HG02840 (cell line): ENCODE measurements around the gene SHTN1.

ENCODE experiments used
- ATAC-seq: cut with Tn5 transposase; IDR thresholded peaks from one replicate; pipeline ENCODE4 v1.9.1; 2021; ENCODE audit warnings: mild to moderate bottlenecking, moderate library complexity, moderate number of reproducible peaks; ENCODE audit not compliant: unreplicated experiment, low FRiP score

The SHTN1 gene

GRCh38 chr10:116988311-116988710, 16.7 kb downstream of the SHTN1 start:
- ATAC-seq = no peak

GRCh38 chr10:116985611-116986010, 19.4 kb downstream of the SHTN1 start:
- no peak for ATAC-seq

- ATAC-seq = no peak
Observed at GRCh38 chr10:116984202-116984990, 20.6 kb downstream of the SHTN1 start.

- ATAC-seq = no peak
Observed at GRCh38 chr10:116980041-116980440, 24.9 kb downstream of the SHTN1 start.

DNA sequence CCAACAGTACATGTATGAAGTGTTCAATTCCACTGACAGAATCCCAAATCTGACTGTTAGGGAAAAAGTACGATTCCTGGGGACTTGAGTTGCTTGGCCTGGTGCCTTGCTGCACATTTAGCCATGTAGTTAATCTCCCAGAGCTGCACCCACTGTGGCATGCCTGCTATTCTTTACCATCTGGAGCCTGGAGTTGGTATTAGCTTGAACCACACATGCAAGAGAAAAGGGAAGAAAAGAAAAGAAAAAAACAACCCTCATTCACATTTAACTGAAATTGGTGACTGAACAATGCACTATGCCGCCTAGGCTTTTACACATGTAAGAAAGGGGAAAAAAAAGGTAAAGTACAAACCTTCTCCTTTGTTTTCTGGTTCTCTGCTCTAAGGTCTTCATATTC, 26.1 kb downstream of the SHTN1 start:
- no peak for ATAC-seq

- ATAC-seq = no peak
Observed at GRCh38 chr10:116974456-116975005, 30.5 kb downstream of the SHTN1 start.

GRCh38 chr10:116973946-116974455, 31.0 kb downstream of the SHTN1 start:
- ATAC-seq = no peak

- no peak for ATAC-seq
Observed at GRCh38 chr10:116973371-116973905, 31.5 kb downstream of the SHTN1 start.

GRCh38 chr10:116972131-116972530, 32.9 kb downstream of the SHTN1 start:
- ATAC-seq = no peak

DNA sequence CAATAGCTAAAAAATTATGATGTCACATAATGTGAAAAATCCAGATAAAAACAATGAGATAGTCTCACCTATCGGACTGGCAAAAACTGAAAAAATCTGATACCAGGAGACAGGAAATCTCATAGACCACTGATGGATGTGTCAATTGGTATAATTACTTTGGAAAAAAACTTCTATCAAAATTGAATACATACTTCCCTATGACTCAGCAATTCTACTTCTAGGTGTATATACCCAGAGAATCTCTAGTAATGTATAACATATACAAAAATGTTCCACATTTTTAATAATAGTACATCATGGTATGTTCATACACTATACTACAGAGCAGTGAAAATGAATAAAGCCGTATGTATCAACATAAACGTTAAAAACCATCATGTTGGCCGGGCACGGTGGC, 34.9 kb downstream of the SHTN1 start:
- no peak for ATAC-seq

DNA sequence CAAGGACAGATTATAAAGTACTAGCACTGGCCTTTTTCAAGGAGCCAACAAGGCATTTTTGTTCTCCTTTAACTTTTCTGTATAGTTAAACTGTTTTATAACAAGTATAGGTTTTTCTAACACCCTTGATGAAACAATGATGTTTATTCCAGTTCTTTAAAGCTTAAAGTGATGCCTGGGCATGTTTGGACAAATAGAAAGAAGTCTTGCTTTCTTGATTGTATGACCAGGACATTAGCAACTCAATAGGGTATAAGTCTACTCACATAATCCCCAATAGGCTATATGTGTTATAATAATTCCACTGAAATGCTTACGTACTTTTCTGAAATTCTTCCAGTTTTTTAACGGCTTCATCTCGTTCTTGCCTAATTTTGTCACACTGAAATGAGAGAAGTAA, 36.7 kb downstream of the SHTN1 start:
- no peak for ATAC-seq

GRCh38 chr10:116961406-116962251, 43.4 kb downstream of the SHTN1 start:
- no peak for ATAC-seq

- no peak for ATAC-seq
Observed at GRCh38 chr10:116960066-116960776, 44.8 kb downstream of the SHTN1 start.

- ATAC-seq = no peak
Observed at GRCh38 chr10:116952729-116953128, 52.3 kb downstream of the SHTN1 start.

- ATAC-seq = no peak
Observed at GRCh38 chr10:116948530-116948870, 56.5 kb downstream of the SHTN1 start.

DNA sequence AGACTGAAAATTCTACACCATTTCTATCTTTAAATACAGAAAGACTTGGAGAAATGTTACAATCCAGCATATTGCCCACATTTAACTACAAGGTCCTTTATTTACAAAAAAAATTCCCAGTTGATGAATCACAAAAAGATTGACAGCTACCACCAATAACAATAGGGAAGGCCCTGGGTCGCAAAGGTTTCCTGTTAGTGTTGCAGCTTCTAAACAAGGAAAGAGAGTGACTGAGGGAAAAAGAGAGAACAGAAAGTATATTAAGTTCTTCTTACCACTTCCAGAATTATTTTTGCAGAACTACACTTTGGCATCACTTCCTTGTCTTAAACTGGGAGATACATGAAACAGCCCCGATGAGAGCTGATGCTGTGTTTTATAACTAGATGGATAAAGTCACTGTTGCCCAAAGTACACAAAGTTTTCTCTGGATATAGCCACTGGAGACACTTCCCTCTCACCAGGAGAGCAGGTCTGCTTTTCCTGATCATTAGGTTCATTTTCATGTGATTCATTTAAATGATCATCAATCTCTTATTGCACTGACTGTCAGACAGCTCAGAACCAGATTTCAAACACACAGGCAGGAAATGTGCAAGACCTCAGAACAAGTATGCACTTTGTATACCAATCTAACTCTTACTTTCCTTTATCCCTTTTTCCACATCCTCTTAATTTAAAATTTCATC, 57.0 kb downstream of the SHTN1 start:
- no peak for ATAC-seq

DNA sequence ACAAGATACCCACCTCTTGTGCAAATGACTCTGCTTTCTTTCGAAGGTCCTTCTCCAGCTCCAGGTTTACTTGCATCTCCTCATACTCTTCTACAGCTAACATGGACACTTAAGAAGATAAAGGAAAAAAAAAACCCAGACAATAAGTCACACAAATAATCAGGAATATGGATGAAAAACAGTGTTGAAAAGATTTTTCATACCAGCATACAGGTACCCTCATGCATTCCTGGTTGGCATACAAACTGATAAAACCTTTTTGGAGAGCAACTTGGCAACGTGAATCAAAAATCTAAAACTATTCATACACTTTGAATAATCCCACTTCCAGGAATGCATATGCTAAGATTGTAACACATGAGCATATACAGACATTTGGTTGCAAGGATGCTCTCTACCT, 60.1 kb downstream of the SHTN1 start:
- ATAC-seq = no peak

GRCh38 chr10:116931806-116932205, 73.2 kb downstream of the SHTN1 start:
- ATAC-seq = no peak

DNA sequence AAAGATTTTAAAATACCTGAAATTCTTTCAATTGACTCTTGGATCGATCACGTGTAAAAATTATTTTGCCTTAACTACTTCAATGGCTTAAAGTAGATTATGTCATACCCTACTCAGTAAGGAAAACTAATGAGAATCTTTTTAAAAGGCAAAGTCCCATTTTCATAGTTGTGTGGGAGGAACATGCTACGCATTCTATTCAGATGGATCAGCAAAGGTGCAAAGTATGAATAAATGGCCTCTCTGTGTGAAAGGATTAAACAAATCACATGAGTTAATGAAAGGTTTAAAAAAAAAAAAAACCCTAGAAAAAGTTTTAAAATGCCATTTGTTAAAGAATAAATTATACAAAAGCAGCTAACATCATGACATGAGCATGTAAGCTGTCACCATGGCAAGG, 78.6 kb downstream of the SHTN1 start:
- ATAC-seq = no peak

GRCh38 chr10:116925056-116925455, 79.9 kb downstream of the SHTN1 start:
- no peak for ATAC-seq
